HG03280 (cell line): ENCODE data around the gene OBSL1.
A peak's percentile ranks its signal among the peaks of the same experiment; 100 is the strongest.

Source experiments
- ATAC-seq: cut with Tn5 transposase; IDR thresholded peaks from one replicate; pipeline ENCODE4 v1.9.1; 2021; ENCODE audit warnings: mild to moderate bottlenecking, moderate library complexity; ENCODE audit not compliant: unreplicated experiment

The OBSL1 gene

GRCh38 chr2:219536967-219537366 is 34.4 kb downstream of the OBSL1 start:
- no peak for ATAC-seq

GRCh38 chr2:219536425-219536824 is 34.9 kb downstream of the OBSL1 start:
- no peak for ATAC-seq

GRCh38 chr2:219533930-219534661 is 37.2 kb downstream of the OBSL1 start:
- ATAC-seq: no peak

GRCh38 chr2:219532378-219532649 is 39.0 kb downstream of the OBSL1 start:
- ATAC-seq: no peak

GRCh38 chr2:219531639-219532377 is 39.5 kb downstream of the OBSL1 start:
- ATAC-seq: no peak

GRCh38 chr2:219530048-219530963 is 41.0 kb downstream of the OBSL1 start:
- ATAC-seq: peak; percentile 78

- ATAC-seq: no peak
Measured at GRCh38 chr2:219527472-219527871, 43.9 kb downstream of the OBSL1 start.

- ATAC-seq: no peak
Measured at GRCh38 chr2:219527076-219527394, 44.3 kb downstream of the OBSL1 start.

- ATAC-seq: no peak
Measured at GRCh38 chr2:219526320-219527075, 44.8 kb downstream of the OBSL1 start.

GRCh38 chr2:219525533-219526232 is 45.7 kb downstream of the OBSL1 start:
- ATAC-seq: no peak

- no peak for ATAC-seq
Measured at GRCh38 chr2:219524817-219525216, 46.5 kb downstream of the OBSL1 start.

- no peak for ATAC-seq
Measured at GRCh38 chr2:219523031-219523671, 48.2 kb downstream of the OBSL1 start.

- ATAC-seq: no peak
Measured at GRCh38 chr2:219522111-219523030, 49.0 kb downstream of the OBSL1 start.

GRCh38 chr2:219521066-219521880 is 50.1 kb downstream of the OBSL1 start:
- ATAC-seq: no peak

- ATAC-seq: no peak
Measured at GRCh38 chr2:219520079-219520478, 51.3 kb downstream of the OBSL1 start.

GRCh38 chr2:219519526-219519916 is 51.8 kb downstream of the OBSL1 start:
- no peak for ATAC-seq

- no peak for ATAC-seq
Measured at GRCh38 chr2:219517954-219518778, 53.2 kb downstream of the OBSL1 start.
